HepG2 (cell line): ENCODE data around the gene GLIS2. TPM values are rescaled to one million over a fixed set of nuclear protein-coding genes. Genes with fewer than 3 reads are reported as not detected.

Experiments
- ASH2L ChIP-seq: fragments of 300-600, 200-600 bp; sonication (generic); IDR thresholded peaks from 2 replicates; pipeline ENCODE4 v1.7.0; 2017; ENCODE audit warnings: low read depth, mild to moderate bottlenecking, moderate library complexity, mixed read lengths, low read length; ENCODE audit not compliant: insufficient read length
- EEA1 ChIP-seq: sonication (generic); formaldehyde crosslinking; IDR thresholded peaks from 2 replicates; pipeline ENCODE4 v1.5.1; 2020; ENCODE audit warnings: mild to moderate bottlenecking, missing genetic modification reagents, borderline replicate concordance
- ISL2 ChIP-seq: sonication (generic); formaldehyde crosslinking; IDR thresholded peaks from 2 replicates; pipeline ENCODE4 v1.5.0; 2020; ENCODE audit warnings: missing genetic modification reagents
- RXRA ChIP-seq: sonication (generic); formaldehyde crosslinking; IDR thresholded peaks from 2 replicates; pipeline ENCODE4 v1.5.1; 2020; ENCODE audit warnings: missing genetic modification reagents
- SP2 ChIP-seq: sonication (generic); formaldehyde crosslinking; IDR thresholded peaks from 2 replicates; pipeline ENCODE4 v1.5.1; 2020; ENCODE audit warnings: mild to moderate bottlenecking, missing genetic modification reagents
- TSC22D2 ChIP-seq: sonication (generic); formaldehyde crosslinking; IDR thresholded peaks from 2 replicates; pipeline ENCODE4 v1.5.1; 2020; ENCODE audit warnings: missing genetic modification reagents, mild to moderate bottlenecking, borderline replicate concordance
- ZBTB7A ChIP-seq: sonication (generic); formaldehyde crosslinking; IDR thresholded peaks from 2 replicates; pipeline ENCODE4 v1.8.0; 2022; ENCODE audit warnings: mild to moderate bottlenecking, missing genetic modification reagents
- ZNF3 ChIP-seq: IDR thresholded peaks from 2 replicates; pipeline ENCODE4 v1.7.0; 2017; ENCODE audit warnings: inconsistent platforms
- polyA plus RNA-seq, 8 experiments: library from polyadenylated mRNA; depleted of rRNA in 3 of 8; stranded (reverse) in 7 of 8; unstranded in 1 of 8; fragments of >200 nt; fragmentation: Illumina TruSeq in 4 of 8; extraction: Trizol in 4 of 8; gene quantifications; 2 replicates each; pipeline versions ENCODE4 v1.2.1 to v1.2.3, GENCODE V29; 2011 to 2016; ENCODE audit warnings: low read depth in 4 of 8, missing spikeins in 1 of 8, mixed read lengths in 1 of 8; ENCODE audit not compliant: insufficient read depth in 1 of 8
- total RNA-seq, 5 experiments: library from RNA; depleted of rRNA; stranded (reverse); fragments of >200 nt; fragmentation: Illumina TruSeq; extraction: Trizol; gene quantifications; 2 replicates each; pipeline ENCODE4 v1.2.3, GENCODE V29; 2016; ENCODE audit warnings: low read depth in 1 of 5
- TF ChIP-seq, protein P1 (sequence below): sonication (generic); formaldehyde crosslinking; IDR thresholded peaks from 2 replicates; pipeline ENCODE4 v1.4.0; 2020; ENCODE audit warnings: mild to moderate bottlenecking, missing genetic modification reagents, borderline replicate concordance
- TF ChIP-seq, protein P2 (sequence below): sonication (generic); formaldehyde crosslinking; IDR thresholded peaks from 2 replicates; pipeline ENCODE4 v1.4.0; 2020; ENCODE audit warnings: mild to moderate bottlenecking, missing genetic modification reagents
- TF ChIP-seq, protein P3 (sequence below): IDR thresholded peaks from 2 replicates; pipeline ENCODE4 v1.6.1; 2012; ENCODE audit warnings: low read length, improper control_type of control experiment
- TF ChIP-seq, protein P4 (sequence below): sonication (generic); formaldehyde crosslinking; IDR thresholded peaks from 2 replicates; pipeline ENCODE4 v1.8.0; 2022; ENCODE audit warnings: mild to moderate bottlenecking, missing genetic modification reagents
- TF ChIP-seq, protein P5 (sequence below): sonication (generic); formaldehyde crosslinking; IDR thresholded peaks from 2 replicates; pipeline ENCODE4 v1.5.1; 2020; ENCODE audit warnings: mild to moderate bottlenecking, missing genetic modification reagents, moderate library complexity
- TF ChIP-seq, protein P6 (sequence below): sonication (generic); formaldehyde crosslinking; IDR thresholded peaks from 2 replicates; pipeline ENCODE4 v1.5.1; 2020; ENCODE audit warnings: mild to moderate bottlenecking, missing genetic modification reagents, borderline replicate concordance

Gene GLIS2
- total and polyA plus RNA-seq, 2 of the 13 experiments (the other 11 are each of a cell fraction or from before 2014, with no cell fraction given) = 0.28 to 0.29 TPM

DNA sequence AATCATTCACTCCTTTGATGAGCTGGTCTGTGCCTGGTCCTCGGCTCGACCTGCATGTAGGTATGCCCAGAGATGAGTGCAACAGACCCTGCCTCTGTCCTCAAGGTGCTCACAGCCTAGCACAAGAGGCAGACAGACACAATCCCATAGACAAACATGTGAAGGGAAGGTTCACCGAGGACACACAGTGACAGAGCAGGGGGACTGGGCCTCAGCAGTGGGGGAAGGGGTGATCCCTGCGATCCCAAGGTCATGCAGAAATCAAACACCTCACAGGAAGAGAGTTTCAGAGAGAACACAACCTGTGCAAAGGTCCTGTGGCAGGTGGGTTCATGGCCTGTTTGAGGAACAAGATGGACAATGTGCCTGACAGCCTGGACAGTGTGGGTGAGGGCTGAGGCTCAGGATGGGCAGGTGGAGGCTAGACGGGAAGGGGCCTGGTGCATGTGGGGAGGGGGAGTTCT, 51.6 kb downstream of the GLIS2 start (continued):
- TF ChIP-seq, protein P1, sequence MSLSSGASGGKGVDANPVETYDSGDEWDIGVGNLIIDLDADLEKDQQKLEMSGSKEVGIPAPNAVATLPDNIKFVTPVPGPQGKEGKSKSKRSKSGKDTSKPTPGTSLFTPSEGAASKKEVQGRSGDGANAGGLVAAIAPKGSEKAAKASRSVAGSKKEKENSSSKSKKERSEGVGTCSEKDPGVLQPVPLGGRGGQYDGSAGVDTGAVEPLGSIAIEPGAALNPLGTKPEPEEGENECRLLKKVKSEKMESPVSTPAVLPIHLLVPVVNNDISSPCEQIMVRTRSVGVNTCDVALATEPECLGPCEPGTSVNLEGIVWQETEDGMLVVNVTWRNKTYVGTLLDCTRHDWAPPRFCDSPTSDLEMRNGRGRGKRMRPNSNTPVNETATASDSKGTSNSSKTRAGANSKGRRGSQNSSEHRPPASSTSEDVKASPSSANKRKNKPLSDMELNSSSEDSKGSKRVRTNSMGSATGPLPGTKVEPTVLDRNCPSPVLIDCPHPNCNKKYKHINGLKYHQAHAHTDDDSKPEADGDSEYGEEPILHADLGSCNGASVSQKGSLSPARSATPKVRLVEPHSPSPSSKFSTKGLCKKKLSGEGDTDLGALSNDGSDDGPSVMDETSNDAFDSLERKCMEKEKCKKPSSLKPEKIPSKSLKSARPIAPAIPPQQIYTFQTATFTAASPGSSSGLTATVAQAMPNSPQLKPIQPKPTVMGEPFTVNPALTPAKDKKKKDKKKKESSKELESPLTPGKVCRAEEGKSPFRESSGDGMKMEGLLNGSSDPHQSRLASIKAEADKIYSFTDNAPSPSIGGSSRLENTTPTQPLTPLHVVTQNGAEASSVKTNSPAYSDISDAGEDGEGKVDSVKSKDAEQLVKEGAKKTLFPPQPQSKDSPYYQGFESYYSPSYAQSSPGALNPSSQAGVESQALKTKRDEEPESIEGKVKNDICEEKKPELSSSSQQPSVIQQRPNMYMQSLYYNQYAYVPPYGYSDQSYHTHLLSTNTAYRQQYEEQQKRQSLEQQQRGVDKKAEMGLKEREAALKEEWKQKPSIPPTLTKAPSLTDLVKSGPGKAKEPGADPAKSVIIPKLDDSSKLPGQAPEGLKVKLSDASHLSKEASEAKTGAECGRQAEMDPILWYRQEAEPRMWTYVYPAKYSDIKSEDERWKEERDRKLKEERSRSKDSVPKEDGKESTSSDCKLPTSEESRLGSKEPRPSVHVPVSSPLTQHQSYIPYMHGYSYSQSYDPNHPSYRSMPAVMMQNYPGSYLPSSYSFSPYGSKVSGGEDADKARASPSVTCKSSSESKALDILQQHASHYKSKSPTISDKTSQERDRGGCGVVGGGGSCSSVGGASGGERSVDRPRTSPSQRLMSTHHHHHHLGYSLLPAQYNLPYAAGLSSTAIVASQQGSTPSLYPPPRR (CRISPR knock-in tag) = peak; percentile 86
- TF ChIP-seq, protein P2, sequence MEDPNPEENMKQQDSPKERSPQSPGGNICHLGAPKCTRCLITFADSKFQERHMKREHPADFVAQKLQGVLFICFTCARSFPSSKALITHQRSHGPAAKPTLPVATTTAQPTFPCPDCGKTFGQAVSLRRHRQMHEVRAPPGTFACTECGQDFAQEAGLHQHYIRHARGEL = peak; percentile 61; the same call in 1 of the 2 replicates
- TF ChIP-seq, protein P3, sequence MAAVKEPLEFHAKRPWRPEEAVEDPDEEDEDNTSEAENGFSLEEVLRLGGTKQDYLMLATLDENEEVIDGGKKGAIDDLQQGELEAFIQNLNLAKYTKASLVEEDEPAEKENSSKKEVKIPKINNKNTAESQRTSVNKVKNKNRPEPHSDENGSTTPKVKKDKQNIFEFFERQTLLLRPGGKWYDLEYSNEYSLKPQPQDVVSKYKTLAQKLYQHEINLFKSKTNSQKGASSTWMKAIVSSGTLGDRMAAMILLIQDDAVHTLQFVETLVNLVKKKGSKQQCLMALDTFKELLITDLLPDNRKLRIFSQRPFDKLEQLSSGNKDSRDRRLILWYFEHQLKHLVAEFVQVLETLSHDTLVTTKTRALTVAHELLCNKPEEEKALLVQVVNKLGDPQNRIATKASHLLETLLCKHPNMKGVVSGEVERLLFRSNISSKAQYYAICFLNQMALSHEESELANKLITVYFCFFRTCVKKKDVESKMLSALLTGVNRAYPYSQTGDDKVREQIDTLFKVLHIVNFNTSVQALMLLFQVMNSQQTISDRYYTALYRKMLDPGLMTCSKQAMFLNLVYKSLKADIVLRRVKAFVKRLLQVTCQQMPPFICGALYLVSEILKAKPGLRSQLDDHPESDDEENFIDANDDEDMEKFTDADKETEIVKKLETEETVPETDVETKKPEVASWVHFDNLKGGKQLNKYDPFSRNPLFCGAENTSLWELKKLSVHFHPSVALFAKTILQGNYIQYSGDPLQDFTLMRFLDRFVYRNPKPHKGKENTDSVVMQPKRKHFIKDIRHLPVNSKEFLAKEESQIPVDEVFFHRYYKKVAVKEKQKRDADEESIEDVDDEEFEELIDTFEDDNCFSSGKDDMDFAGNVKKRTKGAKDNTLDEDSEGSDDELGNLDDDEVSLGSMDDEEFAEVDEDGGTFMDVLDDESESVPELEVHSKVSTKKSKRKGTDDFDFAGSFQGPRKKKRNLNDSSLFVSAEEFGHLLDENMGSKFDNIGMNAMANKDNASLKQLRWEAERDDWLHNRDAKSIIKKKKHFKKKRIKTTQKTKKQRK = no peak
- TF ChIP-seq ISL2 (CRISPR knock-in tag) (no peak), EEA1 (CRISPR knock-in tag) (no peak), ASH2L (peak; percentile 55), RXRA (CRISPR knock-in tag) (peak; percentile 98), SP2 (CRISPR knock-in tag) (no peak), ZBTB7A (peak; percentile 86), TSC22D2 (no peak), ZNF3 (CRISPR knock-in tag) (peak; percentile 71; the same call in 1 of the 2 replicates)
- TF ChIP-seq, protein P4, sequence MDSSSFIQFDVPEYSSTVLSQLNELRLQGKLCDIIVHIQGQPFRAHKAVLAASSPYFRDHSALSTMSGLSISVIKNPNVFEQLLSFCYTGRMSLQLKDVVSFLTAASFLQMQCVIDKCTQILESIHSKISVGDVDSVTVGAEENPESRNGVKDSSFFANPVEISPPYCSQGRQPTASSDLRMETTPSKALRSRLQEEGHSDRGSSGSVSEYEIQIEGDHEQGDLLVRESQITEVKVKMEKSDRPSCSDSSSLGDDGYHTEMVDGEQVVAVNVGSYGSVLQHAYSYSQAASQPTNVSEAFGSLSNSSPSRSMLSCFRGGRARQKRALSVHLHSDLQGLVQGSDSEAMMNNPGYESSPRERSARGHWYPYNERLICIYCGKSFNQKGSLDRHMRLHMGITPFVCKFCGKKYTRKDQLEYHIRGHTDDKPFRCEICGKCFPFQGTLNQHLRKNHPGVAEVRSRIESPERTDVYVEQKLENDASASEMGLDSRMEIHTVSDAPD (CRISPR knock-in tag) = no peak
- TF ChIP-seq, protein P5, sequence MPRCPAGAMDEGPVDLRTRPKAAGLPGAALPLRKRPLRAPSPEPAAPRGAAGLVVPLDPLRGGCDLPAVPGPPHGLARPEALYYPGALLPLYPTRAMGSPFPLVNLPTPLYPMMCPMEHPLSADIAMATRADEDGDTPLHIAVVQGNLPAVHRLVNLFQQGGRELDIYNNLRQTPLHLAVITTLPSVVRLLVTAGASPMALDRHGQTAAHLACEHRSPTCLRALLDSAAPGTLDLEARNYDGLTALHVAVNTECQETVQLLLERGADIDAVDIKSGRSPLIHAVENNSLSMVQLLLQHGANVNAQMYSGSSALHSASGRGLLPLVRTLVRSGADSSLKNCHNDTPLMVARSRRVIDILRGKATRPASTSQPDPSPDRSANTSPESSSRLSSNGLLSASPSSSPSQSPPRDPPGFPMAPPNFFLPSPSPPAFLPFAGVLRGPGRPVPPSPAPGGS (CRISPR knock-in tag) = no peak
- TF ChIP-seq, protein P6, sequence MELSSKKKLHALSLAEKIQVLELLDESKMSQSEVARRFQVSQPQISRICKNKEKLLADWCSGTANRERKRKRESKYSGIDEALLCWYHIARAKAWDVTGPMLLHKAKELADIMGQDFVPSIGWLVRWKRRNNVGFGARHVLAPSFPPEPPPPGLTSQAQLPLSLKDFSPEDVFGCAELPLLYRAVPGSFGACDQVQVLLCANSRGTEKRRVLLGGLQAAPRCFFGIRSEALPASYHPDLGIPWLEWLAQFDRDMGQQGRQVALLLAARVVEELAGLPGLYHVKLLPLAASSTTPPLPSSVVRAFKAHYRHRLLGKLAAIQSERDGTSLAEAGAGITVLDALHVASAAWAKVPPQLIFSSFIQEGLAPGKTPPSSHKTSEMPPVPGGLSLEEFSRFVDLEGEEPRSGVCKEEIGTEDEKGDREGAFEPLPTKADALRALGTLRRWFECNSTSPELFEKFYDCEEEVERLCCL (CRISPR knock-in tag) = no peak
